Activated CD4-positive, alpha-beta T cell treated with anti-CD3 and anti-CD28 coated beads, Interleukin-2, amount 10 ng/mL, durations not matched to agents 7 days and 5 days (primary cell): ENCODE data around the gene MTCL1. TPM values are rescaled to one million over a fixed set of nuclear protein-coding genes. Genes with fewer than 3 reads are reported as not detected.

Experiments
- CTCF ChIA-PET: fragments of 350-600 bp; sonication (Branson Sonifier 250); formaldehyde crosslinking; loops from one replicate; lab custom pipeline; 2021; ENCODE audit warnings: antibody characterized with exemption; lab: Charles Lee
- POLR2A ChIA-PET: fragments of 350-600 bp; sonication (Branson Sonifier 250); formaldehyde crosslinking; loops from one replicate; lab custom pipeline; 2021; ENCODE audit warnings: antibody characterized with exemption; lab: Charles Lee
- DNase-seq: peaks from one replicate; pipeline ENCODE4 v3.0.0-alpha.2; 2020
- H3K27ac Mint-ChIP-seq: one replicate; pipeline ENCODE4 v1.8.0; 2021; ENCODE audit warnings: mild to moderate bottlenecking, moderate library complexity, mixed read lengths
- H3K27me3 Mint-ChIP-seq: one replicate; pipeline ENCODE4 v1.8.0; 2021; ENCODE audit warnings: mixed read lengths
- H3K36me3 Mint-ChIP-seq: one replicate; pipeline ENCODE4 v1.8.0; 2021; ENCODE audit warnings: low read depth, mixed read lengths
- H3K4me1 Mint-ChIP-seq: one replicate; pipeline ENCODE4 v1.8.0; 2021; ENCODE audit warnings: mixed read lengths
- H3K4me3 Mint-ChIP-seq: one replicate; pipeline ENCODE4 v1.8.0; 2021; ENCODE audit warnings: mild to moderate bottlenecking, moderate library complexity, mixed read lengths
- H3K9me3 Mint-ChIP-seq: one replicate; pipeline ENCODE4 v1.8.0; 2021; ENCODE audit warnings: mixed read lengths
- total RNA-seq, 2 experiments: library from RNA; stranded (reverse); gene quantifications; one replicate each; pipeline ENCODE4 v1.2.3, GENCODE V29; 2021

MTCL1 gene
- total RNA-seq, 2 experiments from 2014 or later: 1.7 to 1.8 TPM

GRCh38 chr18:8839281-8839680 is 133.9 kb downstream of the MTCL1 start:
- ChIA-PET CTCF (no interaction called here), POLR2A (interaction anchor here (0.6 kb wide), 1 partner anchor 233 kb away, joined by 4 read pairs; no protein-coding TSS in a partner anchor)
- H3K4me3 Mint-ChIP-seq: no peak overlapping the region
- no peak overlapping the region for H3K27ac Mint-ChIP-seq
- no peak for DNase-seq
- H3K4me1 Mint-ChIP-seq: no peaks in the 10 kb centered on the region
- H3K27me3 Mint-ChIP-seq: no peaks in the 10 kb centered on the region
- H3K9me3 Mint-ChIP-seq: peaks cover 9% of the 10 kb centered on the region
- H3K36me3 Mint-ChIP-seq: no peaks in the 10 kb centered on the region

GRCh38 chr18:8841781-8842485 is 136.6 kb downstream of the MTCL1 start:
- DNase-seq: no peak
- Mint-ChIP-seq H3K4me3 (no peak overlapping the region), H3K4me1 (no peaks in the 10 kb centered on the region), H3K27me3 (no peaks in the 10 kb centered on the region), H3K9me3 (peaks cover 8% of the 10 kb centered on the region), H3K27ac (no peak overlapping the region), H3K36me3 (no peaks in the 10 kb centered on the region)
- CTCF ChIA-PET: no interaction called here
- POLR2A ChIA-PET: no interaction called here

GRCh38 chr18:8842506-8842905 is 137.2 kb downstream of the MTCL1 start:
- POLR2A ChIA-PET: no interaction called here
- H3K9me3 Mint-ChIP-seq: peaks cover 2% of the 10 kb centered on the region

DNA sequence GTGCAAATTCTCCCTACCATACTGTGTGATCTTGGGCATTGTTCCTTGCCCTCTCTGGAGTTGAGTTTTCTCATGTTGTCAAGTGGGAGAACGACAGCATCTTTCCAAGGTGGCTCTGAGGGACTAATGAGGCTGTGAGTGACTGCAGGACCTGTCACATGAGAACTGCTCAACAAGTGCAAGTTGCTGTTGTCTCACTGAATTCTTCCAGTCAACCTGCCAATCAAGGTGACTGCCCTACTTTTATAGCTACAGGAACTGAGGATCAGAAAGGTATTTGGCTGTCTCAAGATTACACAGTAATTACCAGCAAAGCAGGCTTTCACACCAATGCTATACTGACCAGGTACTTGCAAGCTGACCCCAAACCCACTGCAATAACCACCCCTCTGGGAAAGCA is 137.6 kb downstream of the MTCL1 start:
- H3K27me3 Mint-ChIP-seq: no peaks in the 10 kb centered on the region
- no peak overlapping the region for H3K4me3 Mint-ChIP-seq
- H3K36me3 Mint-ChIP-seq: no peaks in the 10 kb centered on the region
- no peaks in the 10 kb centered on the region for H3K9me3 Mint-ChIP-seq
- ChIA-PET POLR2A (no interaction called here), CTCF (no interaction called here)
- H3K4me1 Mint-ChIP-seq: no peaks in the 10 kb centered on the region
- no peak for DNase-seq
- no peak overlapping the region for H3K27ac Mint-ChIP-seq

More at GRCh38 chr18:8842506-8842905, 137.2 kb downstream of the MTCL1 start:
- Mint-ChIP-seq H3K27me3 (no peaks in the 10 kb centered on the region), H3K36me3 (no peaks in the 10 kb centered on the region), H3K4me1 (no peaks in the 10 kb centered on the region), H3K27ac (no peak overlapping the region), H3K4me3 (no peak overlapping the region)
- CTCF ChIA-PET: no interaction called here
- DNase-seq: no peak

DNA sequence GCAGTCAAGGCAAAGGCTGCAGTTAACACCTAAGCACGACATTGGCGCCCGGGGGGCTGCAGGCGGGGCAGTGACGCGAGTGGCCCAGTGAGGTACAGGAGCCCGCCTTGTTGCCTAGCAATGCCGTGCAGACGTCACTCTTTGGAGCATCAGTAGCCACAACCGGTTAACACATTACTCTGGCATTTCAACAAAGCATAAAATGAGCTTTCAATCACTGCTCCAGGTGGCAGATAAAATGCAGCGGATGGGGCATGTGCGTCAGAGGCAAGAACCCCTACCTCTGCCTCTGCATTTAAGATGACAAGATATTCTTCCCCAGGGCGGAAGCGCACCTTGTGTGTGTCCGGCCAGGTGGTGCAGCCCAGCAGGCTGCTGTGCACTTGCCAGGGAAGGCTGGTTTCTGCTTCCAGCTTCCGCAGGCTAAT is 139.4 kb downstream of the MTCL1 start:
- ChIA-PET CTCF (interaction anchor here (1.2 kb wide), 1 partner anchor 12 kb away, joined by 3 read pairs; no protein-coding TSS in a partner anchor), POLR2A (no interaction called here)
- Mint-ChIP-seq H3K9me3 (no peaks in the 10 kb centered on the region), H3K36me3 (no peaks in the 10 kb centered on the region), H3K4me1 (no peaks in the 10 kb centered on the region), H3K27me3 (no peaks in the 10 kb centered on the region), H3K27ac (no peak overlapping the region), H3K4me3 (no peak overlapping the region)
- DNase-seq: no peak

GRCh38 chr18:8845506-8845905 is 140.2 kb downstream of the MTCL1 start:
- Mint-ChIP-seq H3K4me1 (no peaks in the 10 kb centered on the region), H3K27me3 (peaks cover 1% of the 10 kb centered on the region), H3K9me3 (no peaks in the 10 kb centered on the region), H3K27ac (no peak overlapping the region), H3K4me3 (no peak overlapping the region), H3K36me3 (no peaks in the 10 kb centered on the region)
- no peak for DNase-seq
- CTCF ChIA-PET: interaction anchor here (0.7 kb wide), 1 partner anchor 425 kb away, joined by 3 read pairs; no protein-coding TSS in a partner anchor
- POLR2A ChIA-PET: no interaction called here

GRCh38 chr18:8847066-8847755 is 141.9 kb downstream of the MTCL1 start:
- H3K27ac Mint-ChIP-seq: no peak overlapping the region
- no peaks in the 10 kb centered on the region for H3K9me3 Mint-ChIP-seq
- peaks cover 5% of the 10 kb centered on the region for H3K27me3 Mint-ChIP-seq
- H3K4me3 Mint-ChIP-seq: no peak overlapping the region
- CTCF ChIA-PET: no interaction called here
- DNase-seq: no peak
- no peaks in the 10 kb centered on the region for H3K36me3 Mint-ChIP-seq
- POLR2A ChIA-PET: no interaction called here
- H3K4me1 Mint-ChIP-seq: no peaks in the 10 kb centered on the region

- CTCF ChIA-PET: no interaction called here
These were observed 142.5 kb downstream of the MTCL1 start for GRCh38 chr18:8847900-8848299.

DNA sequence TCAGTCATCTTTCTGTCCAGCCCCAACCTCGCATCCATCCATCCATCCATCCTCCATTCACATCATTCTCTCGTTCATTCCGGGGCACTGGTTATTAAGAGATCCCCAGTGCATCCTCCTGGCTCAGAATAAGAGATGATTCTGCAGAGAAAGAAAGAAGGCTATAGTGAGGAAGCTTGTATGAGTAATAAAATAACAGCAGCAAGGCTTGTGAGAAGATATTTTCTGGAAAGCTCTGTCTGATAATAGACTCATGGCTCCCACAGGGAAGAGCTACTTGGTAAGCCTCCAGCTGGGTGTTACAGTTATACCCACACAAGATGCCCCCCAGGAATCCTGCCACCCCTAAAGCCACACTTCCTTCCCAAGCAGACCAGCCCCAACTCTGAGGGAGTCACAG is 143.2 kb downstream of the MTCL1 start:
- H3K36me3 Mint-ChIP-seq: no peaks in the 10 kb centered on the region
- DNase-seq: no peak
- POLR2A ChIA-PET: no interaction called here
- H3K27ac Mint-ChIP-seq: no peak overlapping the region
- CTCF ChIA-PET: no interaction called here
- H3K27me3 Mint-ChIP-seq: peaks cover 8% of the 10 kb centered on the region
- H3K9me3 Mint-ChIP-seq: no peaks in the 10 kb centered on the region
- H3K4me1 Mint-ChIP-seq: no peaks in the 10 kb centered on the region
- no peak overlapping the region for H3K4me3 Mint-ChIP-seq

More at GRCh38 chr18:8847900-8848299, 142.5 kb downstream of the MTCL1 start:
- H3K4me1 Mint-ChIP-seq: no peaks in the 10 kb centered on the region
- H3K36me3 Mint-ChIP-seq: no peaks in the 10 kb centered on the region
- no peaks in the 10 kb centered on the region for H3K9me3 Mint-ChIP-seq
- no peak overlapping the region for H3K27ac Mint-ChIP-seq
- POLR2A ChIA-PET: no interaction called here
- no peak overlapping the region for H3K4me3 Mint-ChIP-seq
- peaks cover 8% of the 10 kb centered on the region for H3K27me3 Mint-ChIP-seq
- no peak for DNase-seq

- ChIA-PET CTCF (no interaction called here), POLR2A (no interaction called here)
- Mint-ChIP-seq H3K9me3 (no peaks in the 10 kb centered on the region), H3K4me3 (no peak overlapping the region), H3K27ac (no peak overlapping the region), H3K27me3 (peaks cover 14% of the 10 kb centered on the region), H3K4me1 (no peaks in the 10 kb centered on the region), H3K36me3 (no peaks in the 10 kb centered on the region)
- DNase-seq: no peak
These were observed 144.3 kb downstream of the MTCL1 start for GRCh38 chr18:8849696-8850095.

DNA sequence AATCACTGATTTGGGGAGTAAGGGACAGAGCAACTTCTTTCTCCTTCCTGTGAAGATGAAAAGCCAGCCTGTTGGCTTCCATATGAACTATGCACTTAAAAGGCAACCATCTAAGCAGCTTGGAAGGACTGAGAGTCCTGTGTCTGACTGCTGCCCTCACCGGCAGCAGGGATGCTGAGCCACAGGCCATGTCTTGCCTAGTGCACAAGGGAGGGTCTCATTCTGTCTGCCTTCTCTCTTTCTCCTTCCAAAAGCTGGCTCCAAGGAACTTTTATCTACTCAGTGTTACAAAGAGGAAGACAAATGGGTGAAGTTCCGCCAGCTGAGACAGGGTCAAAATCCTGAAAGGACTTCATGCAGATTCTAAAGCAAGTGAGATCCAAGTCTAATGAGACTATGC is 146.3 kb downstream of the MTCL1 start:
- H3K36me3 Mint-ChIP-seq: no peaks in the 10 kb centered on the region
- peaks cover 16% of the 10 kb centered on the region for H3K27me3 Mint-ChIP-seq
- H3K4me3 Mint-ChIP-seq: no peak overlapping the region
- H3K27ac Mint-ChIP-seq: no peak overlapping the region
- DNase-seq: no peak
- CTCF ChIA-PET: no interaction called here
- no peaks in the 10 kb centered on the region for H3K4me1 Mint-ChIP-seq
- H3K9me3 Mint-ChIP-seq: no peaks in the 10 kb centered on the region
- POLR2A ChIA-PET: no interaction called here

DNA sequence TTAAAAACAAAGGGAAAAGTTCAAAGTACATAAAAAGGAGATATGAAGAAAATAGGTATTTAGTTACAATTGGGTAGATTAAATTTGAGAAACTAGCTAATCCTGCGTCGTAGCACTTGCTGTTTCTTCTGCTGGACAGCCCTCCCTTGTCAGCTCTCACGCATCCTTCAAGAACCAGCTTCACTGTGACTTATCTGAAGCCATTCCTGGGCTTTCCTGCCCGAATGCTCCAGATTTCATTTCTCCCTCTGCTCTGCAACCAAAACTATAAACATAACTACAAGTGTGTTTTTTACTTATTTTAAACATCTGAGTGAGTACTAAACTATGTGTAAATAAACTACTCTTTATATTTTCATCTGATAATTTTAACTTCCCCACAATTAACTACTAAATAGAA is 149.2 kb downstream of the MTCL1 start:
- no peaks in the 10 kb centered on the region for H3K36me3 Mint-ChIP-seq
- H3K27ac Mint-ChIP-seq: no peak overlapping the region
- H3K4me3 Mint-ChIP-seq: no peak overlapping the region
- ChIA-PET POLR2A (no interaction called here), CTCF (no interaction called here)
- no peaks in the 10 kb centered on the region for H3K9me3 Mint-ChIP-seq
- no peak for DNase-seq
- H3K27me3 Mint-ChIP-seq: peaks cover 16% of the 10 kb centered on the region
- H3K4me1 Mint-ChIP-seq: no peaks in the 10 kb centered on the region

DNA sequence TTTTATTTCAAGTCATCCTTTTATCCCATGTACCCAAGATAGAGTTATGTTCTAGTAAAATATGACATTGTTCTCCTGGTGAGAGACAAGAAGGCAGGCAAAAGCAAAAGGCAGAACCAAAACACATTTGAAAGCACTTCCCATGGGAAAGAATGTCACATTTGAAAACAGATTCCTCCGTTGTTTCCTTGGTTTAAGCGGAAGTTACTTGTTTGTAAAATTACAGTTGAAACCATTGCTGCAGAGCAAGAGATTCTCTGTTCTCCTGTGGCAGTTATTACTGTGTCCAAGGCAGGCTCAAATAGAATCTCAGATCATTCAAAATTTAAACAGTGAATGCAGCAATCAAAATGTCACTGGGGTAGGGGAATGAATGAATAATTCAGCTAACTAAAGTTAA is 149.6 kb downstream of the MTCL1 start:
- no peak overlapping the region for H3K27ac Mint-ChIP-seq
- H3K27me3 Mint-ChIP-seq: peaks cover 16% of the 10 kb centered on the region
- ChIA-PET CTCF (no interaction called here), POLR2A (no interaction called here)
- H3K4me1 Mint-ChIP-seq: no peaks in the 10 kb centered on the region
- no peak for DNase-seq
- H3K36me3 Mint-ChIP-seq: no peaks in the 10 kb centered on the region
- no peaks in the 10 kb centered on the region for H3K9me3 Mint-ChIP-seq
- no peak overlapping the region for H3K4me3 Mint-ChIP-seq
